ENCODE data around the gene APCDD1L. TPM values are rescaled to one million over a fixed set of nuclear protein-coding genes. Genes with fewer than 3 reads are reported as not detected.

Gene APCDD1L
- total RNA-seq, 4 donors from 2014 or later = 0.33 to 1.7 (median 1.1) TPM

- intact Hi-C loops (cut with DNase I) = no loop called here
- Histone ChIP-seq H3K27me3 (no peaks in the 10 kb centered on the region), H3K9me3 (no peaks in the 10 kb centered on the region), H3K27ac (replicated peaks in 1 of 4) (no peak overlapping the region), H3K4me1 (peaks cover 3 to 16% (median 10%) of the 10 kb centered on the region in 4 donors), H3K36me3 (peaks cover 3 to 44% (median 21%) of the 10 kb centered on the region in 4 donors), H3K4me3 (no peak overlapping the region)
- WGBS = 47% methylated on average over 1 of the region's 1 CpG
- no peak for DNase-seq (ENCODE audit: extremely low spot score)
- TF ChIP-seq POLR2AphosphoS5 (IDR thresholded peaks at IDR 0.05) (no peak), POLR2A (IDR thresholded peaks at IDR 0.05; ENCODE audit: low read depth) (no peak), CTCF (IDR thresholded peaks at IDR 0.05) (no peak), EP300 (IDR thresholded peaks at IDR 0.05) (no peak)
These were observed 93.7 kb downstream of the APCDD1L start for GRCh38 chr20:58421497-58421850.

GRCh38 chr20:58420798-58421496 is 94.3 kb downstream of the APCDD1L start:
- WGBS = 90% methylated on average over 5 of the region's 5 CpGs
- no peaks in the 10 kb centered on the region for H3K9me3 ChIP-seq

GRCh38 chr20:58418949-58419748 is 96.0 kb downstream of the APCDD1L start:
- Histone ChIP-seq H3K27me3 (no peaks in the 10 kb centered on the region), H3K36me3 (peaks cover 3 to 44% (median 21%) of the 10 kb centered on the region in 4 donors), H3K4me1 (peaks cover 6 to 30% (median 27%) of the 10 kb centered on the region in 4 donors), H3K4me3 (no peak overlapping the region), H3K27ac (replicated peaks in 1 of 4) (no peak overlapping the region), H3K9me3 (no peaks in the 10 kb centered on the region)
- intact Hi-C loops (cut with DNase I) = no loop called here
- TF ChIP-seq EP300 (IDR thresholded peaks at IDR 0.05) = no peak
- no peak for TF ChIP-seq POLR2AphosphoS5 (IDR thresholded peaks at IDR 0.05)
- no peak for TF ChIP-seq CTCF (IDR thresholded peaks at IDR 0.05)
- TF ChIP-seq POLR2A (IDR thresholded peaks at IDR 0.05; ENCODE audit: low read depth) = no peak
- no peak for DNase-seq (ENCODE audit: extremely low spot score)
- 62% methylated on average over 5 of the region's 5 CpGs for WGBS

More at GRCh38 chr20:58420798-58421496, 94.3 kb downstream of the APCDD1L start:
- no peaks in the 10 kb centered on the region for H3K27me3 ChIP-seq
- no peak overlapping the region for H3K4me3 ChIP-seq
- no peak overlapping the region for H3K27ac ChIP-seq (replicated peaks in 1 of 4)
- TF ChIP-seq CTCF (IDR thresholded peaks at IDR 0.05) (no peak), EP300 (IDR thresholded peaks at IDR 0.05) (no peak), POLR2AphosphoS5 (IDR thresholded peaks at IDR 0.05) (no peak), POLR2A (IDR thresholded peaks at IDR 0.05; ENCODE audit: low read depth) (no peak)
- H3K36me3 ChIP-seq = peaks cover 3 to 44% (median 21%) of the 10 kb centered on the region in 4 donors
- intact Hi-C loops (cut with DNase I) = no loop called here
- DNase-seq (ENCODE audit: extremely low spot score) = no peak
- H3K4me1 ChIP-seq = peaks cover 6 to 21% (median 15%) of the 10 kb centered on the region in 4 donors

GRCh38 chr20:58417438-58417837 is 97.8 kb downstream of the APCDD1L start:
- Histone ChIP-seq H3K4me1 (peaks cover 6 to 31% (median 27%) of the 10 kb centered on the region in 4 donors), H3K36me3 (peaks cover 3 to 41% (median 21%) of the 10 kb centered on the region in 4 donors), H3K27ac (replicated peaks in 1 of 4) (no peak overlapping the region), H3K27me3 (no peaks in the 10 kb centered on the region), H3K9me3 (no peaks in the 10 kb centered on the region), H3K4me3 (no peak overlapping the region)
- no peak for DNase-seq (ENCODE audit: extremely low spot score)
- TF ChIP-seq POLR2A (IDR thresholded peaks at IDR 0.05; ENCODE audit: low read depth) = no peak
- no peak for TF ChIP-seq POLR2AphosphoS5 (IDR thresholded peaks at IDR 0.05)
- no peak for TF ChIP-seq EP300 (IDR thresholded peaks at IDR 0.05)
- no peak for TF ChIP-seq CTCF (IDR thresholded peaks at IDR 0.05)
- intact Hi-C loops (cut with DNase I) = no loop called here
- 96% methylated on average over 3 of the region's 3 CpGs for whole genome bisulfite sequencing
